ENCODE data around the gene SASH3.

DNA sequence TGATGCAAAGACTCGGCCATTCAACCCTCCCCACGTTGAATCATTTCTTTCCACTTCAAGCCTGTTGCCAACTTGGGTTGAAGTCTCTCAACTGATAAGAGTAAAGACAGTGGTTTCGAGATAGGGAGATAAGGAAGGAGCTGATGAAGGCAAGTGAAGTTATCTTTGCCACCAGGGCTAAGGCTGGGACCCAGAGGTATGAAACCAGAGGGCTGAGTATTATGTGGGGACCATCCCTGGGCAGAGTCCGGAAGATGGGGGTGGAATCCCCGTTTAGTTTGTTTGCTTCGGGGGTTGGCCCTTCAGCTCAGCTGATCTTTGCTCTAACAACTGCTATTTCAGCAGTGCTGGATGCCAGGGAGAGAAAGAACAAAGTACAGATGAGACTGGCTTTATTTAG lies 43.3 kb upstream of the SASH3 start:
- TF ChIP-seq NFRKB (IDR thresholded peaks at IDR 0.05) (no peak), FOXK2 (IDR thresholded peaks at IDR 0.05) (no peak), BHLHE40 (IDR thresholded peaks at IDR 0.05; ENCODE audit: borderline replicate concordance) (no peak), ARNT (IDR thresholded peaks at IDR 0.05) (no peak), FOXM1 (IDR thresholded peaks at IDR 0.05; ENCODE audit: borderline replicate concordance) (no peak), SP1 (IDR thresholded peaks at IDR 0.05) (no peak), CTBP1 (IDR thresholded peaks at IDR 0.05; ENCODE audit: borderline replicate concordance) (no peak), FOXA1 (IDR thresholded peaks at IDR 0.05) (no peak), HDGF (IDR thresholded peaks at IDR 0.05; ENCODE audit: borderline replicate concordance) (no peak), SUZ12 (IDR thresholded peaks at IDR 0.05) (no peak), ELF4 (IDR thresholded peaks at IDR 0.05) (no peak), TARDBP (IDR thresholded peaks at IDR 0.05) (no peak), ZNF384 (IDR thresholded peaks at IDR 0.05) (no peak)
